ENCODE results near the gene KCNIP4.

Gene KCNIP4

DNA sequence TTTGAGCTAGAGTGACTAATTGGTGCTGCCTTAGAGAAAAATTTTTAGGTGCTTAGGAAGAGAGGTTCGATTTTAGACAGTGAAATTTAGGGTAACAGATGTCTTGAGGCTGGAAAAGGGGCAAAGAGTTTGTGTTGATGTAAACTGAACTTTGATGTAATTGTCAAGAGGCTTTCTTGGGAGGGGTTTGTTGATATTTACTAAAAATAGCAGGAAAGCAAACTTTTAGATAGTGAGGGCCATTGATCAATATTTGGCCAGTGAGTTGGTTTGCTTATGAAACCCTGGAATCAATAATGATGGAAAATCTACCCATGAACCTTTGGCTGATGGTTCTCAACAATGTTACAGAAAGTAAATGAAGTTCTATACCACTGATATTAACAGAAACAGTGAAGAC is 537.5 kb downstream of the KCNIP4 start:
- Histone ChIP-seq H3K36me3 (ENCODE audit: control insufficient read depth, insufficient read depth, low read length) (no peaks in the 10 kb centered on the region), H3K4me2 (ENCODE audit: low read length) (no peak overlapping the region), H3K9me3 (ENCODE audit: control insufficient read depth, low read length) (no peaks in the 10 kb centered on the region), H3K4me3 (ENCODE audit: low read depth, low read length) (no peak overlapping the region), H3K79me2 (no peaks in the 10 kb centered on the region), H3K27ac (no peak overlapping the region), H3K27me3 (ENCODE audit: control insufficient read depth, insufficient read depth, low read length) (no peaks in the 10 kb centered on the region), H2AFZ (no peak overlapping the region), H3K9ac (no peak overlapping the region), H3K4me1 (no peaks in the 10 kb centered on the region)
- no peak for TF ChIP-seq CTCF (IDR thresholded peaks at IDR 0.05)

GRCh38 chr4:21410372-21410771 is 538.2 kb downstream of the KCNIP4 start:
- no peak overlapping the region for H3K9ac ChIP-seq
- no peaks in the 10 kb centered on the region for H3K79me2 ChIP-seq
- TF ChIP-seq CTCF (IDR thresholded peaks at IDR 0.05) = no peak
- no peaks in the 10 kb centered on the region for H3K9me3 ChIP-seq (ENCODE audit: control insufficient read depth, low read length)
- H3K4me2 ChIP-seq (ENCODE audit: low read length) = no peak overlapping the region
- no peak overlapping the region for H3K27ac ChIP-seq
- no peaks in the 10 kb centered on the region for H3K4me1 ChIP-seq
- H3K27me3 ChIP-seq (ENCODE audit: control insufficient read depth, insufficient read depth, low read length) = no peaks in the 10 kb centered on the region
- H2AFZ ChIP-seq = no peak overlapping the region
- no peaks in the 10 kb centered on the region for H3K36me3 ChIP-seq (ENCODE audit: control insufficient read depth, insufficient read depth, low read length)
- no peak overlapping the region for H3K4me3 ChIP-seq (ENCODE audit: low read depth, low read length)

GRCh38 chr4:21387683-21388082 is 560.9 kb downstream of the KCNIP4 start:
- H3K27ac ChIP-seq = no peak overlapping the region
- H3K36me3 ChIP-seq (ENCODE audit: control insufficient read depth, insufficient read depth, low read length) = no peaks in the 10 kb centered on the region
- no peak for TF ChIP-seq CTCF (IDR thresholded peaks at IDR 0.05)
- H3K9ac ChIP-seq = no peak overlapping the region
- H3K79me2 ChIP-seq = no peaks in the 10 kb centered on the region
- H3K4me2 ChIP-seq (ENCODE audit: low read length) = no peak overlapping the region
- H3K4me1 ChIP-seq = no peaks in the 10 kb centered on the region
- peaks cover 7% of the 10 kb centered on the region for H3K9me3 ChIP-seq (ENCODE audit: control insufficient read depth, low read length)
- H2AFZ ChIP-seq = no peak overlapping the region
- H3K4me3 ChIP-seq (ENCODE audit: low read depth, low read length) = no peak overlapping the region
- no peaks in the 10 kb centered on the region for H3K27me3 ChIP-seq (ENCODE audit: control insufficient read depth, insufficient read depth, low read length)

DNA sequence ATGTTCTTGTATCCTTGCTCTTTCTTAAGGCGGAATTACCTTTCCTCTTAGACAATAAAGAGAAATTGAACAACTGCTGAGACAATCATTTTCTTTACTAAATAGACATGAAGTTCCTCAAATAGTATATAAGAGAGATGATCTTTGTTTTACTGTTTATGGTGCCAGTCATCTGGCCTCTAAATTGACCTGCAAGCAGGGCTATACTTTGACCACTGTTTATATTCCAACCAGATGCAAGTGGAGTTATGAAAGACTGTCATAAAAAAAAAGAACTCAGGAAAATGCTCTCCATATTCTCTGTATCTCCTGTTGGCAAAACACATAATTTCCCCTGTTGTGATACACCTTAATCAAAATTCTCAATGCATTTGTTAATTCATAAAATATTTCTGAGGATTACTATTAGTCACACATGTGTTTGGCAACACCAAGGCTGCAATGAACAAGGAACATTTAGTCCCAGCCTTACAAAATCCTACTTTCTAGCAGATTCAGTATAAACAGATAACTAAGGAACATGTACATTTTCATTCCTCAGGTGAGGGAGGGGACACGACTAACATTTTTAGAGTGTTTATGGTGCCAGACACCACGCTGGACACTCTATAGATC is 562.3 kb downstream of the KCNIP4 start:
- Histone ChIP-seq H3K4me1 (no peaks in the 10 kb centered on the region), H3K9me3 (ENCODE audit: control insufficient read depth, low read length) (no peaks in the 10 kb centered on the region), H2AFZ (no peak overlapping the region), H3K27me3 (ENCODE audit: control insufficient read depth, insufficient read depth, low read length) (no peaks in the 10 kb centered on the region), H3K9ac (no peak overlapping the region), H3K4me2 (ENCODE audit: low read length) (no peak overlapping the region), H3K36me3 (ENCODE audit: control insufficient read depth, insufficient read depth, low read length) (no peaks in the 10 kb centered on the region), H3K4me3 (ENCODE audit: low read depth, low read length) (no peak overlapping the region), H3K79me2 (no peaks in the 10 kb centered on the region), H3K27ac (no peak overlapping the region)
- TF ChIP-seq CTCF (IDR thresholded peaks at IDR 0.05) = no peak

DNA sequence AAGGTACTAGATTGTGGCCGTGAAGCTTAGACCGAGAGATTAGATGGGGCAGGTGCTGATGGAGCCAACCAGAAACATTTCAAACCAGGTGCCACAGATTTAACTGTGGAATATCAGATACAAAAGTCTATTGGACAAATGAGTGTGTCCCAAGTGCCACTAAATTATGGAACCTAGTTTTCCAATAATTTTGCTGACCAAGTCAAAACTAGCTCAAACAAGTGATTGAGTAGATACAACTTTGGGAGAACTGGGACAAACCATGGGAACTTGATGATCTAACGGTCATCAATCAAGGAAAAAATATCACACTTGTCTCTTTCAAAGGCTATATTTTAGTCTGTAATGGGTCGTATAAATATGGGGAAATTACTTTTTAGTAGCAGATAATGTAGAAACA is 562.9 kb downstream of the KCNIP4 start:
- Histone ChIP-seq H3K27me3 (ENCODE audit: control insufficient read depth, insufficient read depth, low read length) (no peaks in the 10 kb centered on the region), H3K4me2 (ENCODE audit: low read length) (no peak overlapping the region), H3K9me3 (ENCODE audit: control insufficient read depth, low read length) (no peaks in the 10 kb centered on the region), H2AFZ (no peak overlapping the region), H3K9ac (no peak overlapping the region), H3K36me3 (ENCODE audit: control insufficient read depth, insufficient read depth, low read length) (no peaks in the 10 kb centered on the region), H3K27ac (no peak overlapping the region), H3K79me2 (no peaks in the 10 kb centered on the region), H3K4me3 (ENCODE audit: low read depth, low read length) (no peak overlapping the region), H3K4me1 (no peaks in the 10 kb centered on the region)
- no peak for TF ChIP-seq CTCF (IDR thresholded peaks at IDR 0.05)

Measured in parathyroid adenoma (tissue), 2 donors.